Measurements from ENCODE around the gene ADGRD1. TPM values are rescaled to one million over a fixed set of nuclear protein-coding genes. Genes with fewer than 3 reads are reported as not detected.
"Not testable (repeated sequence)": the region's sequence is repeated elsewhere in the genome, so short reads cannot be mapped to it uniquely, and the experiment has no call there.

ADGRD1 gene
- 10 to 100 TPM; 15.4 to 74.1 (median 18.7) TPM for polyA plus RNA-seq (ENCODE audit: insufficient read length in 4 of 4)

- DNase-seq (ENCODE audit: low read depth in 4 of 4, low spot score in 3 of 4) = peak in 1 of 4 donors; percentile 36
These were observed at the start of gene ADGRD1 for GRCh38 chr12:130953771-130954543. Gene ADGRD1 (plus strand): TSS chr12:130953907. CDS start chr12:130954466, 559 bp downstream.

- DNase-seq (ENCODE audit: low read depth in 4 of 4, low spot score in 3 of 4) = no peak
These were observed 49.6 kb upstream of the ADGRD1 start for GRCh38 chr12:130904064-130904463.

- not testable (repeated sequence) for DNase-seq (ENCODE audit: low read depth in 4 of 4, low spot score in 3 of 4)
These were observed 48.7 kb upstream of the ADGRD1 start for GRCh38 chr12:130904936-130905455.

GRCh38 chr12:130909111-130909510 lies 44.6 kb upstream of the ADGRD1 start:
- no peak for DNase-seq (ENCODE audit: low read depth in 4 of 4, low spot score in 3 of 4)

- DNase-seq (ENCODE audit: low read depth in 4 of 4, low spot score in 3 of 4) = no peak
These were observed 42.5 kb upstream of the ADGRD1 start for GRCh38 chr12:130911193-130911592.

- no peak for DNase-seq (ENCODE audit: low read depth in 4 of 4, low spot score in 3 of 4)
These were observed 41.8 kb upstream of the ADGRD1 start for GRCh38 chr12:130911933-130912332.

- peak; percentile 45 to 69 (median 55) for DNase-seq (ENCODE audit: low read depth in 4 of 4, low spot score in 3 of 4)
These were observed 37.3 kb upstream of the ADGRD1 start for GRCh38 chr12:130916241-130916911.

GRCh38 chr12:130917607-130918006 lies 36.1 kb upstream of the ADGRD1 start:
- no peak for DNase-seq (ENCODE audit: low read depth in 4 of 4, low spot score in 3 of 4)

GRCh38 chr12:130919086-130919485 lies 34.6 kb upstream of the ADGRD1 start:
- DNase-seq (ENCODE audit: low read depth in 4 of 4, low spot score in 3 of 4) = no peak

GRCh38 chr12:130920119-130920703 lies 33.5 kb upstream of the ADGRD1 start:
- no peak for DNase-seq (ENCODE audit: low read depth in 4 of 4, low spot score in 3 of 4)

- no peak for DNase-seq (ENCODE audit: low read depth in 4 of 4, low spot score in 3 of 4)
These were observed 32.9 kb upstream of the ADGRD1 start for GRCh38 chr12:130920723-130921381.

GRCh38 chr12:130922511-130922953 lies 31.2 kb upstream of the ADGRD1 start:
- no peak for DNase-seq (ENCODE audit: low read depth in 4 of 4, low spot score in 3 of 4)

- no peak for DNase-seq (ENCODE audit: low read depth in 4 of 4, low spot score in 3 of 4)
These were observed 28.6 kb upstream of the ADGRD1 start for GRCh38 chr12:130924966-130925665.

GRCh38 chr12:130925666-130926015 lies 28.1 kb upstream of the ADGRD1 start:
- no peak for DNase-seq (ENCODE audit: low read depth in 4 of 4, low spot score in 3 of 4)

- no peak for DNase-seq (ENCODE audit: low read depth in 4 of 4, low spot score in 3 of 4)
These were observed 24.3 kb upstream of the ADGRD1 start for GRCh38 chr12:130929363-130929762.

- no peak for DNase-seq (ENCODE audit: low read depth in 4 of 4, low spot score in 3 of 4)
These were observed 21.4 kb upstream of the ADGRD1 start for GRCh38 chr12:130932061-130932930.

- no peak for DNase-seq (ENCODE audit: low read depth in 4 of 4, low spot score in 3 of 4)
These were observed 20.3 kb upstream of the ADGRD1 start for GRCh38 chr12:130933269-130933995.

GRCh38 chr12:130934753-130935152 lies 19.0 kb upstream of the ADGRD1 start:
- no peak for DNase-seq (ENCODE audit: low read depth in 4 of 4, low spot score in 3 of 4)

- DNase-seq (ENCODE audit: low read depth in 4 of 4, low spot score in 3 of 4) = no peak
These were observed 17.1 kb upstream of the ADGRD1 start for GRCh38 chr12:130936561-130936960.

Data from left renal pelvis (tissue), 4 donors.